HCT116 (cell line): Measurements from ENCODE around the gene RAPGEF3.

Source experiments
- ATF3 ChIP-seq: IDR thresholded peaks from 2 replicates; pipeline ENCODE4 v1.6.1; 2012
- CTCF ChIP-seq, 3 experiments: fragments of 200-600 bp in 1 of 3; sonication (generic) in 1 of 3; IDR thresholded peaks in 2 of 3; conservative IDR thresholded peaks in 1 of 3; 2 replicates each; pipeline ENCODE4 v1.5.1; 2012 to 2017; ENCODE audit warnings: low read depth in 2 of 3, low read length in 2 of 3, antibody characterized with exemption in 1 of 3, borderline replicate concordance in 1 of 3, control low read depth in 1 of 3, mild to moderate bottlenecking in 1 of 3, mixed read lengths in 1 of 3, mixed run types in 1 of 3, moderate library complexity in 1 of 3; ENCODE audit not compliant: insufficient read depth in 1 of 3
- ELF1 ChIP-seq: IDR thresholded peaks from 2 replicates; pipeline ENCODE4 v1.6.1; 2012; ENCODE audit warnings: low read depth, borderline replicate concordance
- EZH2phosphoT487 ChIP-seq: fragments of 200-600 bp; IDR thresholded peaks from 2 replicates; pipeline ENCODE4 v1.6.1; 2018; ENCODE audit warnings: antibody characterized with exemption, borderline replicate concordance
- MAX ChIP-seq: IDR thresholded peaks from 2 replicates; pipeline ENCODE4 v1.6.1; 2012
- POLR2A ChIP-seq: IDR thresholded peaks from 2 replicates; pipeline ENCODE4 v1.7.0; 2011; ENCODE audit warnings: borderline replicate concordance; ENCODE audit not compliant: insufficient read depth, insufficient read length; ENCODE audit errors: extremely low read depth
- POLR2AphosphoS5 ChIP-seq: IDR thresholded peaks from 2 replicates; pipeline ENCODE4 v1.6.1; 2011; ENCODE audit warnings: mild to moderate bottlenecking, low read depth, low read length, moderate library complexity
- REST ChIP-seq: IDR thresholded peaks from 2 replicates; pipeline ENCODE4 v1.6.1; 2012; ENCODE audit warnings: low read depth
- SIN3A ChIP-seq: IDR thresholded peaks from 2 replicates; pipeline ENCODE4 v1.6.1; 2012; ENCODE audit warnings: low read depth
- YY1 ChIP-seq: IDR thresholded peaks from 2 replicates; pipeline ENCODE4 v1.6.1; 2011; ENCODE audit warnings: low read length, low read depth, moderate library complexity, mild to moderate bottlenecking; ENCODE audit not compliant: insufficient replicate concordance; ENCODE audit errors: extremely low read depth
- ZBTB33 ChIP-seq: IDR thresholded peaks from 2 replicates; pipeline ENCODE4 v1.6.1; 2011; ENCODE audit warnings: mild to moderate bottlenecking, low read length, moderate library complexity; ENCODE audit not compliant: insufficient replicate concordance; ENCODE audit errors: extremely low read depth

- TF ChIP-seq CTCF (IDR thresholded peaks at IDR 0.05 in 2 of 3, conservative IDR thresholded peaks at IDR 0.05 in 1 of 3; ENCODE audit: borderline replicate concordance in 1 of 3, insufficient read depth in 1 of 3, low read depth in 2 of 3, low read length in 2 of 3) = no peak
- no peak for TF ChIP-seq ELF1
- TF ChIP-seq YY1 = no peak
- no peak for TF ChIP-seq POLR2A
- TF ChIP-seq ATF3 = no peak
- no peak for TF ChIP-seq ZBTB33
- no peak for TF ChIP-seq REST
- no peak for TF ChIP-seq EZH2phosphoT487
- no peak for TF ChIP-seq SIN3A
- TF ChIP-seq MAX = no peak
- no peak for TF ChIP-seq POLR2AphosphoS5
Observed at GRCh38 chr12:47785036-47785886, 26.6 kb upstream of the RAPGEF3 start.
